Measurements from ENCODE around the gene FABP3.
"Not testable (repeated sequence)": the region's sequence is repeated elsewhere in the genome, so short reads cannot be mapped to it uniquely, and the experiment has no call there.

DNA sequence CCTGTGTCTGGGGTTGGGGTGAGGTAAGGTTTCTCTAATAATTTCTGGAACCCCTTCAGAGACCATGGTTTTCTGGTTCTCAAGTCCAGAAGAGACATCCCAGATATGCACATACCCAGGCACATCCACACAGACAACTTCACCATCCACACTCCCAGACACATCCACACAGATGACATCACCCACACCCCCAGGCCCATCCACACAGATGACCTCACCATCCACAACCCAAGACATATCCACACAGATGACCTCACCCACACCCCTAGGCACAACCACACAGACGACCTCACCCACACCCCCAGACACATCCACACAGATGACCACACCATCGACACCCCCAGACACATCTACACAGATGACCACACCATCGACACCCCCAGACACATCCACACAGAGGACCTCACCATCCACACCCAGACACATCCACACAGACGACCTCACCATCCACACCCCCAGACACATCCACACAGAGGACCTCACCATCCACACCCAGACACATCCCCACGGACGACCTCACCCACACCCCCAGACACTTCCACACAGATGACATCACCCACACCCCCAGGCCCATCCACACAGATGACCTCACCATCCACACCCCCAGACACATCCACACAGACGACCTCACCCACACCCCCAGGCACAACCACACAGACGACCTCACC is 13.8 kb upstream of the FABP3 start:
- TF ChIP-seq, protein P1, sequence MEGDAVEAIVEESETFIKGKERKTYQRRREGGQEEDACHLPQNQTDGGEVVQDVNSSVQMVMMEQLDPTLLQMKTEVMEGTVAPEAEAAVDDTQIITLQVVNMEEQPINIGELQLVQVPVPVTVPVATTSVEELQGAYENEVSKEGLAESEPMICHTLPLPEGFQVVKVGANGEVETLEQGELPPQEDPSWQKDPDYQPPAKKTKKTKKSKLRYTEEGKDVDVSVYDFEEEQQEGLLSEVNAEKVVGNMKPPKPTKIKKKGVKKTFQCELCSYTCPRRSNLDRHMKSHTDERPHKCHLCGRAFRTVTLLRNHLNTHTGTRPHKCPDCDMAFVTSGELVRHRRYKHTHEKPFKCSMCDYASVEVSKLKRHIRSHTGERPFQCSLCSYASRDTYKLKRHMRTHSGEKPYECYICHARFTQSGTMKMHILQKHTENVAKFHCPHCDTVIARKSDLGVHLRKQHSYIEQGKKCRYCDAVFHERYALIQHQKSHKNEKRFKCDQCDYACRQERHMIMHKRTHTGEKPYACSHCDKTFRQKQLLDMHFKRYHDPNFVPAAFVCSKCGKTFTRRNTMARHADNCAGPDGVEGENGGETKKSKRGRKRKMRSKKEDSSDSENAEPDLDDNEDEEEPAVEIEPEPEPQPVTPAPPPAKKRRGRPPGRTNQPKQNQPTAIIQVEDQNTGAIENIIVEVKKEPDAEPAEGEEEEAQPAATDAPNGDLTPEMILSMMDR (IDR thresholded peaks at IDR 0.05) = not testable (repeated sequence)
- not testable (repeated sequence) for TF ChIP-seq POLR2A (IDR thresholded peaks at IDR 0.05)

Data from adrenal gland (tissue), 5 donors.